ENCODE measurements around the gene BDH1. TPM values are rescaled to one million over a fixed set of nuclear protein-coding genes. Genes with fewer than 3 reads are reported as not detected.

The BDH1 gene
- total and polyA plus RNA-seq, 2 of the 13 experiments (the other 11 are each of a cell fraction or from before 2014, with no cell fraction given) = 21.2 to 71.9 TPM

- TF ChIP-seq, protein P1, sequence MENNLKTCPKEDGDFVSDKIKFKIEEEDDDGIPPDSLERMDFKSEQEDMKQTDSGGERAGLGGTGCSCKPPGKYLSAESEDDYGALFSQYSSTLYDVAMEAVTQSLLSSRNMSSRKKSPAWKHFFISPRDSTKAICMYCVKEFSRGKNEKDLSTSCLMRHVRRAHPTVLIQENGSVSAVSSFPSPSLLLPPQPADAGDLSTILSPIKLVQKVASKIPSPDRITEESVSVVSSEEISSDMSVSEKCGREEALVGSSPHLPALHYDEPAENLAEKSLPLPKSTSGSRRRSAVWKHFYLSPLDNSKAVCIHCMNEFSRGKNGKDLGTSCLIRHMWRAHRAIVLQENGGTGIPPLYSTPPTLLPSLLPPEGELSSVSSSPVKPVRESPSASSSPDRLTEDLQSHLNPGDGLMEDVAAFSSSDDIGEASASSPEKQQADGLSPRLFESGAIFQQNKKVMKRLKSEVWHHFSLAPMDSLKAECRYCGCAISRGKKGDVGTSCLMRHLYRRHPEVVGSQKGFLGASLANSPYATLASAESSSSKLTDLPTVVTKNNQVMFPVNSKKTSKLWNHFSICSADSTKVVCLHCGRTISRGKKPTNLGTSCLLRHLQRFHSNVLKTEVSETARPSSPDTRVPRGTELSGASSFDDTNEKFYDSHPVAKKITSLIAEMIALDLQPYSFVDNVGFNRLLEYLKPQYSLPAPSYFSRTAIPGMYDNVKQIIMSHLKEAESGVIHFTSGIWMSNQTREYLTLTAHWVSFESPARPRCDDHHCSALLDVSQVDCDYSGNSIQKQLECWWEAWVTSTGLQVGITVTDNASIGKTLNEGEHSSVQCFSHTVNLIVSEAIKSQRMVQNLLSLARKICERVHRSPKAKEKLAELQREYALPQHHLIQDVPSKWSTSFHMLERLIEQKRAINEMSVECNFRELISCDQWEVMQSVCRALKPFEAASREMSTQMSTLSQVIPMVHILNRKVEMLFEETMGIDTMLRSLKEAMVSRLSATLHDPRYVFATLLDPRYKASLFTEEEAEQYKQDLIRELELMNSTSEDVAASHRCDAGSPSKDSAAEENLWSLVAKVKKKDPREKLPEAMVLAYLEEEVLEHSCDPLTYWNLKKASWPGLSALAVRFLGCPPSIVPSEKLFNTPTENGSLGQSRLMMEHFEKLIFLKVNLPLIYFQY (CRISPR knock-in tag; IDR thresholded peaks at IDR 0.05; ENCODE audit: borderline replicate concordance) = peak; percentile 92
- no peak for TF ChIP-seq ZNF329 (CRISPR knock-in tag; IDR thresholded peaks at IDR 0.05; ENCODE audit: low read depth)
- TF ChIP-seq NFIB (CRISPR knock-in tag; IDR thresholded peaks at IDR 0.05; ENCODE audit: borderline replicate concordance) = no peak
- TF ChIP-seq, protein P2, sequence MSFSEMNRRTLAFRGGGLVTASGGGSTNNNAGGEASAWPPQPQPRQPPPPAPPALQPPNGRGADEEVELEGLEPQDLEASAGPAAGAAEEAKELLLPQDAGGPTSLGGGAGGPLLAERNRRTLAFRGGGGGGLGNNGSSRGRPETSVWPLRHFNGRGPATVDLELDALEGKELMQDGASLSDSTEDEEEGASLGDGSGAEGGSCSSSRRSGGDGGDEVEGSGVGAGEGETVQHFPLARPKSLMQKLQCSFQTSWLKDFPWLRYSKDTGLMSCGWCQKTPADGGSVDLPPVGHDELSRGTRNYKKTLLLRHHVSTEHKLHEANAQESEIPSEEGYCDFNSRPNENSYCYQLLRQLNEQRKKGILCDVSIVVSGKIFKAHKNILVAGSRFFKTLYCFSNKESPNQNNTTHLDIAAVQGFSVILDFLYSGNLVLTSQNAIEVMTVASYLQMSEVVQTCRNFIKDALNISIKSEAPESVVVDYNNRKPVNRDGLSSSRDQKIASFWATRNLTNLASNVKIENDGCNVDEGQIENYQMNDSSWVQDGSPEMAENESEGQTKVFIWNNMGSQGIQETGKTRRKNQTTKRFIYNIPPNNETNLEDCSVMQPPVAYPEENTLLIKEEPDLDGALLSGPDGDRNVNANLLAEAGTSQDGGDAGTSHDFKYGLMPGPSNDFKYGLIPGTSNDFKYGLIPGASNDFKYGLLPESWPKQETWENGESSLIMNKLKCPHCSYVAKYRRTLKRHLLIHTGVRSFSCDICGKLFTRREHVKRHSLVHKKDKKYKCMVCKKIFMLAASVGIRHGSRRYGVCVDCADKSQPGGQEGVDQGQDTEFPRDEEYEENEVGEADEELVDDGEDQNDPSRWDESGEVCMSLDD (CRISPR knock-in tag; IDR thresholded peaks at IDR 0.05; ENCODE audit: borderline replicate concordance) = peak; percentile 34; the same call in 1 of the 2 replicates
- TF ChIP-seq IKZF1 (IDR thresholded peaks at IDR 0.05) = no peak
- TF ChIP-seq ZEB1 (IDR thresholded peaks at IDR 0.05; ENCODE audit: insufficient replicate concordance, low read depth) = peak; percentile 50
- TF ChIP-seq SUZ12 (IDR thresholded peaks at IDR 0.05; ENCODE audit: low read depth, low read length) = no peak
- TF ChIP-seq, protein P3, sequence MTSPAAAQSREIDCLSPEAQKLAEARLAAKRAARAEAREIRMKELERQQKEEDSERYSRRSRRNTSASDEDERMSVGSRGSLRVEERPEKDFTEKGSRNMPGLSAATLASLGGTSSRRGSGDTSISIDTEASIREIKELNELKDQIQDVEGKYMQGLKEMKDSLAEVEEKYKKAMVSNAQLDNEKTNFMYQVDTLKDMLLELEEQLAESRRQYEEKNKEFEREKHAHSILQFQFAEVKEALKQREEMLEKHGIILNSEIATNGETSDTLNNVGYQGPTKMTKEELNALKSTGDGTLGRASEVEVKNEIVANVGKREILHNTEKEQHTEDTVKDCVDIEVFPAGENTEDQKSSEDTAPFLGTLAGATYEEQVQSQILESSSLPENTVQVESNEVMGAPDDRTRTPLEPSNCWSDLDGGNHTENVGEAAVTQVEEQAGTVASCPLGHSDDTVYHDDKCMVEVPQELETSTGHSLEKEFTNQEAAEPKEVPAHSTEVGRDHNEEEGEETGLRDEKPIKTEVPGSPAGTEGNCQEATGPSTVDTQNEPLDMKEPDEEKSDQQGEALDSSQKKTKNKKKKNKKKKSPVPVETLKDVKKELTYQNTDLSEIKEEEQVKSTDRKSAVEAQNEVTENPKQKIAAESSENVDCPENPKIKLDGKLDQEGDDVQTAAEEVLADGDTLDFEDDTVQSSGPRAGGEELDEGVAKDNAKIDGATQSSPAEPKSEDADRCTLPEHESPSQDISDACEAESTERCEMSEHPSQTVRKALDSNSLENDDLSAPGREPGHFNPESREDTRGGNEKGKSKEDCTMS (CRISPR knock-in tag; conservative IDR thresholded peaks at IDR 0.05) = no peak
- no peak for TF ChIP-seq CENPT (CRISPR knock-in tag; IDR thresholded peaks at IDR 0.05; ENCODE audit: low read depth)
- TF ChIP-seq ZNF468 (CRISPR knock-in tag; IDR thresholded peaks at IDR 0.05) = no peak
- TF ChIP-seq, protein P4, sequence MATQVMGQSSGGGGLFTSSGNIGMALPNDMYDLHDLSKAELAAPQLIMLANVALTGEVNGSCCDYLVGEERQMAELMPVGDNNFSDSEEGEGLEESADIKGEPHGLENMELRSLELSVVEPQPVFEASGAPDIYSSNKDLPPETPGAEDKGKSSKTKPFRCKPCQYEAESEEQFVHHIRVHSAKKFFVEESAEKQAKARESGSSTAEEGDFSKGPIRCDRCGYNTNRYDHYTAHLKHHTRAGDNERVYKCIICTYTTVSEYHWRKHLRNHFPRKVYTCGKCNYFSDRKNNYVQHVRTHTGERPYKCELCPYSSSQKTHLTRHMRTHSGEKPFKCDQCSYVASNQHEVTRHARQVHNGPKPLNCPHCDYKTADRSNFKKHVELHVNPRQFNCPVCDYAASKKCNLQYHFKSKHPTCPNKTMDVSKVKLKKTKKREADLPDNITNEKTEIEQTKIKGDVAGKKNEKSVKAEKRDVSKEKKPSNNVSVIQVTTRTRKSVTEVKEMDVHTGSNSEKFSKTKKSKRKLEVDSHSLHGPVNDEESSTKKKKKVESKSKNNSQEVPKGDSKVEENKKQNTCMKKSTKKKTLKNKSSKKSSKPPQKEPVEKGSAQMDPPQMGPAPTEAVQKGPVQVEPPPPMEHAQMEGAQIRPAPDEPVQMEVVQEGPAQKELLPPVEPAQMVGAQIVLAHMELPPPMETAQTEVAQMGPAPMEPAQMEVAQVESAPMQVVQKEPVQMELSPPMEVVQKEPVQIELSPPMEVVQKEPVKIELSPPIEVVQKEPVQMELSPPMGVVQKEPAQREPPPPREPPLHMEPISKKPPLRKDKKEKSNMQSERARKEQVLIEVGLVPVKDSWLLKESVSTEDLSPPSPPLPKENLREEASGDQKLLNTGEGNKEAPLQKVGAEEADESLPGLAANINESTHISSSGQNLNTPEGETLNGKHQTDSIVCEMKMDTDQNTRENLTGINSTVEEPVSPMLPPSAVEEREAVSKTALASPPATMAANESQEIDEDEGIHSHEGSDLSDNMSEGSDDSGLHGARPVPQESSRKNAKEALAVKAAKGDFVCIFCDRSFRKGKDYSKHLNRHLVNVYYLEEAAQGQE (IDR thresholded peaks at IDR 0.05; ENCODE audit: borderline replicate concordance in 1 of 2, low read depth in 1 of 2, low read length in 2 of 2) = peak in 1 of 2 experiments; percentile 71; a peak in 2 of 4 replicates
- TF ChIP-seq CREB3 (CRISPR knock-in tag; IDR thresholded peaks at IDR 0.05) = no peak
- no peak for TF ChIP-seq ZNF234 (CRISPR knock-in tag; conservative IDR thresholded peaks at IDR 0.05)
- peak; percentile 38; the same call in 1 of the 2 replicates for TF ChIP-seq ZNF607 (CRISPR knock-in tag; IDR thresholded peaks at IDR 0.05; ENCODE audit: borderline replicate concordance)
Measured at GRCh38 chr3:197590313-197590962, 34.7 kb upstream of the BDH1 start (continued).
